Activated CD4-positive, alpha-beta T cell treated with anti-CD3 and anti-CD28 coated beads, Interleukin-2, Interleukin-4, amounts not matched to agents 100 ng/mL and 50 ng/mL, durations not matched to agents 16 hours and 8 hours (primary cell): ENCODE data around the gene SNAP47.
"Not testable (repeated sequence)": the region's sequence is repeated elsewhere in the genome, so short reads cannot be mapped to it uniquely, and the experiment has no call there.

Experiments
- DNase-seq: peaks from one replicate; pipeline ENCODE4 v3.0.0-alpha.2; 2020; ENCODE audit warnings: low spot score

SNAP47 gene

GRCh38 chr1:227734856-227735538 lies at the start of gene SNAP47, which contains the start of gene JMJD4:
Gene SNAP47, plus strand, starts transcription at chr1:227735435. Its CDS starts 12,302 bp downstream, at chr1:227747737.
Gene JMJD4, minus strand, starts transcription at chr1:227735302. Its CDS starts 29 bp downstream, at chr1:227735273.
- peak; percentile 94 for DNase-seq

GRCh38 chr1:227685807-227686206 lies 49.4 kb upstream of the SNAP47 start:
- DNase-seq: no peak

GRCh38 chr1:227697321-227697864 lies 37.8 kb upstream of the SNAP47 start:
- DNase-seq: no peak

- DNase-seq: not testable (repeated sequence)
Measured at GRCh38 chr1:227701631-227702030, 33.6 kb upstream of the SNAP47 start.

- no peak for DNase-seq
Measured at GRCh38 chr1:227707846-227708245, 27.4 kb upstream of the SNAP47 start.

- no peak for DNase-seq
Measured at GRCh38 chr1:227709451-227709850, 25.8 kb upstream of the SNAP47 start.

GRCh38 chr1:227710474-227710873 lies 24.8 kb upstream of the SNAP47 start:
- not testable (repeated sequence) for DNase-seq

- DNase-seq: no peak
Measured at GRCh38 chr1:227712648-227713047, 22.6 kb upstream of the SNAP47 start.

GRCh38 chr1:227718932-227719331 lies 16.3 kb upstream of the SNAP47 start:
- DNase-seq: no peak

- DNase-seq: no peak
Measured at GRCh38 chr1:227723474-227723873, 11.8 kb upstream of the SNAP47 start.

- DNase-seq: no peak
Measured at GRCh38 chr1:227725046-227725445, 10.2 kb upstream of the SNAP47 start.

GRCh38 chr1:227726318-227726717 lies 8.9 kb upstream of the SNAP47 start:
- DNase-seq: no peak

- no peak for DNase-seq
Measured at GRCh38 chr1:227726924-227727599, 8.2 kb upstream of the SNAP47 start.

GRCh38 chr1:227728059-227728891 lies 7.0 kb upstream of the SNAP47 start:
- DNase-seq: peak; percentile 56

- DNase-seq: no peak
Measured at GRCh38 chr1:227728892-227729143, 6.4 kb upstream of the SNAP47 start.

GRCh38 chr1:227729144-227729880 lies 5.9 kb upstream of the SNAP47 start:
- no peak for DNase-seq

GRCh38 chr1:227729881-227730629 lies 5.2 kb upstream of the SNAP47 start:
- DNase-seq: peak; percentile 51

- DNase-seq: no peak
Measured at GRCh38 chr1:227730630-227731151, 4.5 kb upstream of the SNAP47 start.

GRCh38 chr1:227731241-227731677 lies 4.0 kb upstream of the SNAP47 start:
- DNase-seq: no peak

GRCh38 chr1:227731696-227732585 lies 3.3 kb upstream of the SNAP47 start:
- DNase-seq: no peak
